CD4-positive, alpha-beta T cell treated with Interleukin-1 beta for 1 hour (primary cell): ENCODE data around the gene SEZ6L.

Experiments used
- DNase-seq, 2 donors: peaks; one replicate each; pipeline ENCODE4 v3.0.0-alpha.2; 2020 to 2022

SEZ6L gene

GRCh38 chr22:26432619-26433311 lies 263.5 kb downstream of the SEZ6L start:
- DNase-seq: peak in 1 of 2 donors; percentile 33
